CD4-positive, alpha-beta T cell (primary cell): Measurements from ENCODE around the gene FOCAD. TPM values are rescaled to one million over a fixed set of nuclear protein-coding genes. Genes with fewer than 3 reads are reported as not detected.
"Not testable (repeated sequence)": the region's sequence is repeated elsewhere in the genome, so short reads cannot be mapped to it uniquely, and the experiment has no call there.

Experiments used
- ATAC-seq: fragments of 200-7000 bp; cut with Tn5 transposase; one replicate; pipeline ENCODE4 v1.10.0; 2022; ENCODE audit warnings: mild to moderate bottlenecking; ENCODE audit not compliant: poor library complexity
- CTCF ChIA-PET: fragments of 350-600 bp; sonication (Branson Sonifier 250); formaldehyde crosslinking; loops from one replicate; lab custom pipeline; 2021; ENCODE audit warnings: antibody characterized with exemption, inconsistent platforms; lab: Charles Lee
- POLR2A ChIA-PET: fragments of 350-600 bp; sonication (Branson Sonifier 250); formaldehyde crosslinking; loops from one replicate; lab custom pipeline; 2021; ENCODE audit warnings: antibody characterized with exemption, inconsistent platforms; lab: Charles Lee
- DNase-seq, 14 experiments: peaks; one replicate each; pipeline ENCODE4 v3.0.0-alpha.2; 2013 to 2020; ENCODE audit warnings: mixed read lengths in 2 of 14
- H3K27ac ChIP-seq, 2 donors: one replicate each; pipeline versions ENCODE4 v1.5.1 to v1.7.0; 2013; ENCODE audit warnings: low read length in 2 of 2, low read depth in 1 of 2, mild to moderate bottlenecking in 1 of 2
- H3K27me3 ChIP-seq, 2 experiments: 1 replicate in 1 of 2; 2 replicates in 1 of 2; pipeline versions ENCODE4 v1.6.1 to v1.7.0; 2013; ENCODE audit warnings: low read length in 2 of 2, control low read depth in 1 of 2, mild to moderate bottlenecking in 1 of 2, moderate library complexity in 1 of 2; ENCODE audit not compliant: insufficient read depth in 2 of 2, control insufficient read depth in 1 of 2
- H3K36me3 ChIP-seq: one replicate; pipeline ENCODE4 v1.6.1; 2013; ENCODE audit warnings: low read length, control low read depth; ENCODE audit not compliant: insufficient read depth
- H3K4me1 ChIP-seq: one replicate; pipeline ENCODE4 v1.6.1; 2013; ENCODE audit warnings: low read length, control low read depth; ENCODE audit not compliant: insufficient read depth
- H3K4me3 ChIP-seq: one replicate; pipeline ENCODE4 v1.5.1; 2013; ENCODE audit warnings: mild to moderate bottlenecking, low read length, moderate library complexity
- H3K9me3 ChIP-seq, 2 experiments: 1 replicate in 1 of 2; 2 replicates in 1 of 2; pipeline versions ENCODE4 v1.6.1 to v1.7.0; 2013; ENCODE audit warnings: low read length in 2 of 2, mild to moderate bottlenecking in 2 of 2, control low read depth in 1 of 2, moderate library complexity in 1 of 2; ENCODE audit not compliant: control insufficient read depth in 1 of 2, insufficient read depth in 1 of 2
- H3K27ac Mint-ChIP-seq: one replicate; pipeline ENCODE4 v1.8.0; 2020; ENCODE audit warnings: mixed read lengths
- H3K27me3 Mint-ChIP-seq: one replicate; pipeline ENCODE4 v1.8.0; 2021; ENCODE audit warnings: mixed read lengths
- H3K36me3 Mint-ChIP-seq: one replicate; pipeline ENCODE4 v1.8.0; 2021; ENCODE audit warnings: low read depth, mixed read lengths
- H3K4me1 Mint-ChIP-seq: one replicate; pipeline ENCODE4 v1.8.0; 2021; ENCODE audit warnings: low read depth, mixed read lengths
- H3K4me3 Mint-ChIP-seq: one replicate; pipeline ENCODE4 v1.8.0; 2020; ENCODE audit warnings: mild to moderate bottlenecking, mixed read lengths
- H3K9me3 Mint-ChIP-seq: one replicate; pipeline ENCODE4 v1.8.0; 2020; ENCODE audit warnings: mixed read lengths
- CTCF ChIP-seq: fragments of 200-600 bp; IDR thresholded peaks from one replicate; pipeline ENCODE4 v1.8.0; 2022; ENCODE audit warnings: antibody characterized with exemption, mild to moderate bottlenecking
- intact Hi-C, 2 experiments: fragments of 100-400 bp; cut with DNase I in 1 of 2; cut with micrococcal nuclease in 1 of 2; formaldehyde crosslinking; loops; one replicate each; pipeline versions ENCODE4 v1.15.1 to v1.9.0; 2023 to 2025; cut with DNase I, micrococcal nuclease
- total RNA-seq, 174 experiments: library from RNA in 2 of 174; stranded (reverse) in 2 of 174; gene quantifications; one replicate each; pipeline ENCODE4 v1.2.3 and lab custom pipeline; 2021 to 2026

The FOCAD gene
- total RNA-seq, 2 experiments from 2014 or later, result 12.4 to 14.1 TPM

DNA sequence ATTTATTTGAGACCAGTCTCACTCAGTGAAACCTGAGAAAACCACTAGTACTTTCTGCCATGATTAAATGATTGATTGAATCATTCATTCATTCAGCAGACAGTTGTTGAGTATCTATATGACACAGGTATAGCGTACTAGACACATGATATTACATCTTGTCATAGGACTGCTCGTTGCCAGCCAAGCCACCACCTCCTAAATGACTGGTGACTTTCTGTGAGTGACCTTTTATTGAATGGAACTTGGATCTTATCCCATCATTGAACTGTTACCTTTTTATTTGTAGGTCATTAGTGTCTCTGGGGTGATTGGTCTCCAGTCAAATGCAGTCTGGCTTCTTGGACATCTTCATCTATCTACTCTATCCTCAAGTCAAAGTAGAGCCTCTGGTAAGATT, 266.6 kb downstream of the FOCAD start:
- H3K27ac Mint-ChIP-seq, result no peak overlapping the region
- no peak overlapping the region for H3K4me3 Mint-ChIP-seq
- no peaks in the 10 kb centered on the region for H3K9me3 ChIP-seq
- ChIA-PET CTCF (interaction anchor here (2.3 kb wide), 1 partner anchor 9 kb away, joined by 7 read pairs; no protein-coding TSS in a partner anchor), POLR2A (no interaction called here)
- no peak for TF ChIP-seq CTCF
- intact Hi-C loops, result no loop called here
- peaks cover 16% of the 10 kb centered on the region for H3K36me3 ChIP-seq
- DNase-seq (no peak), ATAC-seq (no peak)
- no peaks in the 10 kb centered on the region for H3K4me1 Mint-ChIP-seq
- peaks cover 83% of the 10 kb centered on the region for H3K36me3 Mint-ChIP-seq
- H3K9me3 Mint-ChIP-seq, result no peaks in the 10 kb centered on the region
- no peak overlapping the region for H3K4me3 ChIP-seq
- no peaks in the 10 kb centered on the region for H3K4me1 ChIP-seq
- no peaks in the 10 kb centered on the region for H3K27me3 ChIP-seq
- no peak overlapping the region for H3K27ac ChIP-seq
- H3K27me3 Mint-ChIP-seq, result no peaks in the 10 kb centered on the region

DNA sequence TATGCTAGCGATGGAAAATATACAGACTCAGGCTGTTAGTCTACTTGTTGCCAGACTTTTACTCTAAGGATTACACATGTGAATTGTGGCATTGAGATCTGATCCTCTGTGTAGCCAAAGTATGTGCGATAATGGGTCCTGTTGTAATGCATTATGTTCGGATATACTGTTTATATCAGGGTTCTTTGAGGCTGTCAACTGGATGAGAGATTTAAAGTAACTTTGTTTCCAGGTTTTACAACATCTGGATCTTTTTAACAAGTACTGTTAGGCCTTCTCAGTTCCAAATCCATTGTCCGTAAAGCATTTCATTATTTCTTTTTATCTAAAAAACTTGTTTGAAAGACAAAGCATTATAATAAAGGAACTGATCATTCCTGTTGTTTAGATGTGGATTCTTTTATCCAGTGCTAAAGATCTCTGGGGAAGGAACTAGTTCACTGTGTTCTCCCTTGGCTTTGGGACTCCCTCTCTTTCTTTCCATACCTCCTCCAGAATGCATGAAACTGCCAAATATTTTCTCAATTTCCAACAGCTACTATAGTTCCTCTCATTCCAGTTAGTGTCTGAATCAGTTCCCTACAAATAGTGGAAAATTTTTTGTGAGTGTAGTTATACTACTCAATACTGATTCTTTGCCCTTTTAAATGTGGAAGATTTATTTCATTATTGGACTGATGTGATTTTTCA, 278.6 kb downstream of the FOCAD start:
- Histone ChIP-seq H3K27ac (no peak overlapping the region), H3K27me3 (no peaks in the 10 kb centered on the region), H3K4me3 (no peak overlapping the region), H3K9me3 (no peaks in the 10 kb centered on the region), H3K4me1 (no peaks in the 10 kb centered on the region), H3K36me3 (no peaks in the 10 kb centered on the region)
- no peak for ATAC-seq
- intact Hi-C loops, result no loop called here
- no peak for DNase-seq
- Mint-ChIP-seq H3K9me3 (no peaks in the 10 kb centered on the region), H3K36me3 (peaks cover 72% of the 10 kb centered on the region), H3K27ac (no peak overlapping the region), H3K27me3 (no peaks in the 10 kb centered on the region), H3K4me1 (no peaks in the 10 kb centered on the region), H3K4me3 (no peak overlapping the region)
- no peak for TF ChIP-seq CTCF
- ChIA-PET POLR2A (no interaction called here), CTCF (no interaction called here)

DNA sequence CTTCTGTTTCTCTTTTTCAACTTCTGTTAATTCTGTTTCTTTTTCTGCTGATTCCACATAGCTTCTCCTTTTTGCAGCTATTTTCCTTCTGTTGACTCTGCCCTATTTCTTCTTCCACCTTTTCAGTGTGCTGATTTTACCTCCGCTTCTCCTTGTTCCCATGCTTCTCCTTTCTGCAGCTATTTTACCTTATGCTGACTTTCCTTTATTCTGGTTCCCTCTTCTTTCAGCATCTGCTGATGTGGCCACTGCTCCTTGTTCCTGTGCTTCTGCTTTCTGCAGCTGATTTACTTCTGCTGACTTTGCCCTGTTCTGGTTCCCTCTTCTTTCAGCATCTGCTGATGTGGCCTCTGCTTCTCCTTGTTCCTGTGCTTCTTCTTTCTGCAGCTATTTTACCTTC, 288.6 kb downstream of the FOCAD start:
- H3K27ac Mint-ChIP-seq, result no peak overlapping the region
- DNase-seq (no peak), ATAC-seq (no peak)
- CTCF ChIA-PET, result no interaction called here
- H3K4me1 Mint-ChIP-seq, result no peaks in the 10 kb centered on the region
- no peak for TF ChIP-seq CTCF
- H3K4me1 ChIP-seq, result no peaks in the 10 kb centered on the region
- H3K4me3 ChIP-seq, result no peak overlapping the region
- no peaks in the 10 kb centered on the region for H3K9me3 Mint-ChIP-seq
- H3K4me3 Mint-ChIP-seq, result no peak overlapping the region
- peaks cover 44% of the 10 kb centered on the region for H3K36me3 Mint-ChIP-seq
- H3K36me3 ChIP-seq, result peaks cover 6% of the 10 kb centered on the region
- no peaks in the 10 kb centered on the region for H3K9me3 ChIP-seq
- no peaks in the 10 kb centered on the region for H3K27me3 Mint-ChIP-seq
- intact Hi-C loops, result no loop called here
- no peaks in the 10 kb centered on the region for H3K27me3 ChIP-seq
- no peak overlapping the region for H3K27ac ChIP-seq
- POLR2A ChIA-PET, result interaction anchor here (0.7 kb wide), 1 partner anchor 32 kb away, joined by 3 read pairs; no protein-coding TSS in a partner anchor

- H3K4me3 Mint-ChIP-seq, intact Hi-C loops, CTCF ChIA-PET, H3K36me3 ChIP-seq, H3K9me3 Mint-ChIP-seq, ATAC-seq, H3K27me3 ChIP-seq, H3K4me3 ChIP-seq, H3K9me3 ChIP-seq, H3K27ac ChIP-seq, H3K27me3 Mint-ChIP-seq, H3K4me1 Mint-ChIP-seq, H3K27ac Mint-ChIP-seq, H3K4me1 ChIP-seq: not testable (repeated sequence)
- POLR2A ChIA-PET, result interaction anchor here (0.7 kb wide), 1 partner anchor 33 kb away, joined by 3 read pairs; no protein-coding TSS in a partner anchor
- peaks cover 46% of the 10 kb centered on the region for H3K36me3 Mint-ChIP-seq
- peak in 1 of 14 experiments; percentile 28 for DNase-seq
Observed at GRCh38 chr9:20973246-20973947, 289.3 kb downstream of the FOCAD start.

- H3K9me3 ChIP-seq, ATAC-seq, CTCF ChIA-PET, H3K4me1 Mint-ChIP-seq, H3K36me3 ChIP-seq, H3K27ac ChIP-seq, H3K27me3 Mint-ChIP-seq, H3K4me1 ChIP-seq, H3K27ac Mint-ChIP-seq, H3K4me3 ChIP-seq, H3K4me3 Mint-ChIP-seq, POLR2A ChIA-PET, H3K27me3 ChIP-seq, H3K9me3 Mint-ChIP-seq, intact Hi-C loops, DNase-seq: not testable (repeated sequence)
- peaks cover 52% of the 10 kb centered on the region for H3K36me3 Mint-ChIP-seq
Observed at GRCh38 chr9:20974191-20974938, 290.3 kb downstream of the FOCAD start.
